Vein endothelial cell (primary cell): ENCODE data around the gene STYK1. TPM values are rescaled to one million over a fixed set of nuclear protein-coding genes. Genes with fewer than 3 reads are reported as not detected.

Experiments used
- total RNA-seq: library from RNA; depleted of rRNA; stranded (reverse); fragments of >200 nt; gene quantifications from 2 replicates; pipeline ENCODE4 v1.2.3, GENCODE V29; 2012

STYK1 gene
- 12.3 and 14.7 TPM in 2 replicates for total RNA-seq

GRCh38 chr12:10673659-10674384 lies at the start of gene STYK1:
STYK1 (minus strand) TSS chr12:10674052; CDS start chr12:10634618, 39,434 bp downstream.

GRCh38 chr12:10722905-10723746 lies 49.3 kb upstream of the STYK1 start, which contains the start of gene YBX3:
YBX3 (minus strand) TSS chr12:10723323; CDS start chr12:10723111, 212 bp downstream.

GRCh38 chr12:10613349-10614055 lies 60.4 kb downstream of the STYK1 start, which contains the start of gene MAGOHB:
MAGOHB (minus strand) TSS chr12:10613609; CDS start chr12:10613532, 77 bp downstream.

Other genes starting within 250 kb of the STYK1 start
- gene KLRC2, start 238.0 kb downstream of the STYK1 start, total RNA-seq: not detected in 2 replicates
- gene KLRC1, start 220.7 kb downstream of the STYK1 start, total RNA-seq: not detected in 2 replicates
- gene EIF2S3B, start 168.2 kb downstream of the STYK1 start, total RNA-seq: 0.96 and 2.6 TPM in 2 replicates
- 9.8 and 15.3 TPM in 2 replicates for gene MAGOHB, start 60.4 kb downstream of the STYK1 start, total RNA-seq
- 311 and 333 TPM in 2 replicates for gene YBX3, start 49.3 kb upstream of the STYK1 start, total RNA-seq
- gene TAS2R7, start 128.6 kb upstream of the STYK1 start, total RNA-seq: 0.48 TPM in 1 of 2 replicates, not detected in the other
- 0.33 TPM in 1 of 2 replicates, not detected in the other for gene TAS2R8, start 133.2 kb upstream of the STYK1 start, total RNA-seq
- gene TAS2R9, start 136.1 kb upstream of the STYK1 start, total RNA-seq: 0.19 TPM in 1 of 2 replicates, not detected in the other
- 0.98 and 1.5 TPM in 2 replicates for gene TAS2R10, start 152.3 kb upstream of the STYK1 start, total RNA-seq
- gene PRR4, start 175.4 kb upstream of the STYK1 start, total RNA-seq: 0.76 and 2.3 TPM in 2 replicates
- gene PRH1, start 210.2 kb upstream of the STYK1 start, total RNA-seq: 16.0 and 19.2 TPM in 2 replicates
- gene TAS2R13, start 235.5 kb upstream of the STYK1 start, total RNA-seq: 1.6 and 2.4 TPM in 2 replicates